Stimulated activated effector memory CD8-positive, alpha-beta T cell treated with anti-CD3 and anti-CD28 coated beads, Interleukin-12 subunit alpha, Interleukin-12 subunit beta, amount 100 ng/mL, for 72 hours (primary cell): ENCODE results near the gene THSD7A.

ENCODE experiments used
- ATAC-seq: fragments of 150-1000 bp; cut with Tn5 transposase; 2 replicates; pipeline ENCODE4 v1.10.0; 2021
- DNase-seq, 2 donors: peaks; one replicate each; pipeline ENCODE4 v3.0.0; 2021 to 2022; ENCODE audit warnings: low spot score in 2 of 2
- H3K27ac Mint-ChIP-seq: one replicate; pipeline ENCODE4 v1.8.0; 2022; ENCODE audit warnings: mild to moderate bottlenecking, mixed read lengths
- H3K36me3 Mint-ChIP-seq: one replicate; pipeline ENCODE4 v1.8.0; 2022; ENCODE audit warnings: mild to moderate bottlenecking, mixed read lengths
- H3K4me1 Mint-ChIP-seq: one replicate; pipeline ENCODE4 v1.8.0; 2022; ENCODE audit warnings: mixed read lengths
- H3K4me3 Mint-ChIP-seq: one replicate; pipeline ENCODE4 v1.8.0; 2022; ENCODE audit warnings: mild to moderate bottlenecking, mixed read lengths
- H3K9me3 Mint-ChIP-seq: one replicate; pipeline ENCODE4 v1.8.0; 2022; ENCODE audit warnings: mixed read lengths

Gene THSD7A

GRCh38 chr7:11373546-11374142 lies 458.4 kb downstream of the THSD7A start:
- DNase-seq (no peak), ATAC-seq (no peak)
- H3K27ac Mint-ChIP-seq, result no peak overlapping the region
- H3K4me1 Mint-ChIP-seq, result no peaks in the 10 kb centered on the region
- no peaks in the 10 kb centered on the region for H3K36me3 Mint-ChIP-seq
- no peak overlapping the region for H3K4me3 Mint-ChIP-seq
- no peaks in the 10 kb centered on the region for H3K9me3 Mint-ChIP-seq

GRCh38 chr7:11369696-11370095 lies 462.3 kb downstream of the THSD7A start:
- no peak overlapping the region for H3K27ac Mint-ChIP-seq
- H3K4me3 Mint-ChIP-seq, result no peak overlapping the region
- no peaks in the 10 kb centered on the region for H3K4me1 Mint-ChIP-seq
- no peak for ATAC-seq
- H3K9me3 Mint-ChIP-seq, result no peaks in the 10 kb centered on the region
- H3K36me3 Mint-ChIP-seq, result no peaks in the 10 kb centered on the region
- DNase-seq, result no peak

GRCh38 chr7:11366118-11366517 lies 465.9 kb downstream of the THSD7A start:
- H3K4me1 Mint-ChIP-seq, result no peaks in the 10 kb centered on the region
- H3K36me3 Mint-ChIP-seq, result no peaks in the 10 kb centered on the region
- no peak for ATAC-seq
- no peak overlapping the region for H3K4me3 Mint-ChIP-seq
- H3K27ac Mint-ChIP-seq, result no peak overlapping the region
- H3K9me3 Mint-ChIP-seq, result no peaks in the 10 kb centered on the region
- no peak for DNase-seq

GRCh38 chr7:11358637-11359036 lies 473.4 kb downstream of the THSD7A start:
- Mint-ChIP-seq H3K4me1 (no peaks in the 10 kb centered on the region), H3K36me3 (no peaks in the 10 kb centered on the region), H3K4me3 (no peak overlapping the region), H3K27ac (no peak overlapping the region), H3K9me3 (no peaks in the 10 kb centered on the region)
- ATAC-seq (no peak), DNase-seq (no peak)

GRCh38 chr7:11355399-11356005 lies 476.5 kb downstream of the THSD7A start:
- DNase-seq (no peak), ATAC-seq (no peak)
- H3K4me3 Mint-ChIP-seq, result no peak overlapping the region
- no peaks in the 10 kb centered on the region for H3K36me3 Mint-ChIP-seq
- H3K27ac Mint-ChIP-seq, result no peak overlapping the region
- no peaks in the 10 kb centered on the region for H3K9me3 Mint-ChIP-seq
- H3K4me1 Mint-ChIP-seq, result no peaks in the 10 kb centered on the region

- DNase-seq (no peak), ATAC-seq (no peak)
- H3K9me3 Mint-ChIP-seq, result no peaks in the 10 kb centered on the region
- H3K4me3 Mint-ChIP-seq, result no peak overlapping the region
- no peaks in the 10 kb centered on the region for H3K36me3 Mint-ChIP-seq
- no peaks in the 10 kb centered on the region for H3K4me1 Mint-ChIP-seq
- H3K27ac Mint-ChIP-seq, result no peak overlapping the region
These were observed 485.7 kb downstream of the THSD7A start for GRCh38 chr7:11346302-11346701.

GRCh38 chr7:11345621-11346020 lies 486.4 kb downstream of the THSD7A start:
- no peak overlapping the region for H3K4me3 Mint-ChIP-seq
- H3K4me1 Mint-ChIP-seq, result no peaks in the 10 kb centered on the region
- DNase-seq, result no peak
- no peak overlapping the region for H3K27ac Mint-ChIP-seq
- no peaks in the 10 kb centered on the region for H3K9me3 Mint-ChIP-seq
- no peaks in the 10 kb centered on the region for H3K36me3 Mint-ChIP-seq
- ATAC-seq, result no peak

GRCh38 chr7:11343818-11344413 lies 488.1 kb downstream of the THSD7A start:
- no peaks in the 10 kb centered on the region for H3K4me1 Mint-ChIP-seq
- H3K9me3 Mint-ChIP-seq, result no peaks in the 10 kb centered on the region
- no peak overlapping the region for H3K27ac Mint-ChIP-seq
- no peak for DNase-seq
- no peak for ATAC-seq
- no peaks in the 10 kb centered on the region for H3K36me3 Mint-ChIP-seq
- no peak overlapping the region for H3K4me3 Mint-ChIP-seq

- Mint-ChIP-seq H3K36me3 (no peaks in the 10 kb centered on the region), H3K4me3 (no peak overlapping the region), H3K27ac (no peak overlapping the region), H3K9me3 (no peaks in the 10 kb centered on the region), H3K4me1 (no peaks in the 10 kb centered on the region)
- DNase-seq, result no peak
- no peak for ATAC-seq
These were observed 488.9 kb downstream of the THSD7A start for GRCh38 chr7:11343136-11343535.

- no peak for ATAC-seq
- Mint-ChIP-seq H3K36me3 (no peaks in the 10 kb centered on the region), H3K27ac (no peak overlapping the region)
These were observed 490.6 kb downstream of the THSD7A start for GRCh38 chr7:11341285-11341944.

GRCh38 chr7:11336432-11336831 lies 495.6 kb downstream of the THSD7A start:
- Mint-ChIP-seq H3K4me1 (no peaks in the 10 kb centered on the region), H3K9me3 (no peaks in the 10 kb centered on the region), H3K36me3 (no peaks in the 10 kb centered on the region), H3K4me3 (no peak overlapping the region), H3K27ac (no peak overlapping the region)
- ATAC-seq (no peak), DNase-seq (no peak)

More at GRCh38 chr7:11341285-11341944, 490.6 kb downstream of the THSD7A start:
- DNase-seq, result no peak
- no peaks in the 10 kb centered on the region for H3K9me3 Mint-ChIP-seq
- H3K4me3 Mint-ChIP-seq, result no peak overlapping the region
- H3K4me1 Mint-ChIP-seq, result no peaks in the 10 kb centered on the region

GRCh38 chr7:11335947-11336346 lies 496.1 kb downstream of the THSD7A start:
- Mint-ChIP-seq H3K4me1 (no peaks in the 10 kb centered on the region), H3K36me3 (no peaks in the 10 kb centered on the region), H3K9me3 (no peaks in the 10 kb centered on the region), H3K27ac (no peak overlapping the region), H3K4me3 (no peak overlapping the region)
- ATAC-seq, result no peak
- DNase-seq, result no peak

- H3K9me3 Mint-ChIP-seq, result no peaks in the 10 kb centered on the region
- ATAC-seq (peak; percentile 62), DNase-seq (no peak)
- H3K27ac Mint-ChIP-seq, result no peak overlapping the region
- H3K4me3 Mint-ChIP-seq, result no peak overlapping the region
- no peaks in the 10 kb centered on the region for H3K4me1 Mint-ChIP-seq
- H3K36me3 Mint-ChIP-seq, result no peaks in the 10 kb centered on the region
These were observed 499.2 kb downstream of the THSD7A start for GRCh38 chr7:11332865-11333228.

- DNase-seq (peak in 1 of 2 donors; percentile 73), ATAC-seq (peak; percentile 90)
- Mint-ChIP-seq H3K4me1 (no peaks in the 10 kb centered on the region), H3K27ac (no peak overlapping the region), H3K9me3 (no peaks in the 10 kb centered on the region), H3K36me3 (no peaks in the 10 kb centered on the region), H3K4me3 (no peak overlapping the region)
These were observed 499.7 kb downstream of the THSD7A start for GRCh38 chr7:11332186-11332864.
